Activated CD8-positive, alpha-beta T cell treated with anti-CD3 and anti-CD28 coated beads for 36 hours (primary cell): Measurements from ENCODE around the gene PGAM5. TPM values are rescaled to one million over a fixed set of nuclear protein-coding genes. Genes with fewer than 3 reads are reported as not detected.

Source experiments
- ATAC-seq: fragments of 200-7000 bp; cut with Tn5 transposase; one replicate; pipeline ENCODE4 v1.10.0; 2021; ENCODE audit warnings: mild to moderate bottlenecking, moderate library complexity
- CTCF ChIA-PET: fragments of 350-600 bp; sonication (Branson Sonifier 250); formaldehyde crosslinking; loops from one replicate; lab custom pipeline; 2021; ENCODE audit warnings: antibody characterized with exemption; lab: Charles Lee
- POLR2A ChIA-PET: fragments of 350-600 bp; sonication (Branson Sonifier 250); formaldehyde crosslinking; loops from one replicate; lab custom pipeline; 2021; ENCODE audit warnings: antibody characterized with exemption; lab: Charles Lee
- DNase-seq: peaks from one replicate; pipeline ENCODE4 v3.0.0-alpha.2; 2020
- H3K27ac Mint-ChIP-seq: one replicate; pipeline ENCODE4 v1.8.0; 2021; ENCODE audit warnings: mild to moderate bottlenecking, mixed read lengths
- H3K27me3 Mint-ChIP-seq: one replicate; pipeline ENCODE4 v1.8.0; 2021; ENCODE audit warnings: mixed read lengths
- H3K36me3 Mint-ChIP-seq: one replicate; pipeline ENCODE4 v1.8.0; 2021; ENCODE audit warnings: low read depth, mixed read lengths
- H3K4me1 Mint-ChIP-seq: one replicate; pipeline ENCODE4 v1.8.0; 2021; ENCODE audit warnings: low read depth, mixed read lengths
- H3K4me3 Mint-ChIP-seq: one replicate; pipeline ENCODE4 v1.8.0; 2021; ENCODE audit warnings: mild to moderate bottlenecking, moderate library complexity, mixed read lengths
- H3K9me3 Mint-ChIP-seq: one replicate; pipeline ENCODE4 v1.8.0; 2021; ENCODE audit warnings: mixed read lengths
- CTCF ChIP-seq: fragments of 200-600 bp; IDR thresholded peaks from one replicate; pipeline ENCODE4 v1.8.0; 2022; ENCODE audit warnings: antibody characterized with exemption, mild to moderate bottlenecking
- intact Hi-C: fragments of 100-400 bp; cut with micrococcal nuclease; formaldehyde crosslinking; loops from one replicate; pipeline ENCODE4 v1.10.0; 2022
- total RNA-seq, 2 experiments: library from RNA; stranded (reverse); gene quantifications; one replicate each; pipeline ENCODE4 v1.2.3, GENCODE V29; 2021

PGAM5 gene
- total RNA-seq, 2 experiments from 2014 or later: 69.6 to 73.2 TPM

GRCh38 chr12:132711080-132711843 is 620 bp downstream of the PGAM5 start:
- Mint-ChIP-seq H3K4me1 (peaks cover 20% of the 10 kb centered on the region), H3K9me3 (peaks cover 10% of the 10 kb centered on the region), H3K27ac (peak overlapping the region; percentile 75), H3K4me3 (peak overlapping the region; percentile 82), H3K36me3 (peaks cover 29% of the 10 kb centered on the region), H3K27me3 (no peaks in the 10 kb centered on the region)
- ChIA-PET POLR2A (interaction anchor here (0.7 to 3.0 kb wide), 7 partner anchors 8 to 123 kb away, joined by 3 to 13 read pairs (median 4); partner anchors contain the start of genes ANKLE2, GOLGA3 and POLE), CTCF (interaction anchor here (0.6 kb wide), 1 partner anchor 193 kb away, joined by 4 read pairs; no protein-coding TSS in a partner anchor)
- peak; percentile 17 for ATAC-seq
- DNase-seq: peak; percentile 35
- intact Hi-C loops: loop anchor here (2.0 kb wide), 1 partner anchor 24 kb away; the partner anchor contains the start of genes POLE and PXMP2
- no peak for TF ChIP-seq CTCF

DNA sequence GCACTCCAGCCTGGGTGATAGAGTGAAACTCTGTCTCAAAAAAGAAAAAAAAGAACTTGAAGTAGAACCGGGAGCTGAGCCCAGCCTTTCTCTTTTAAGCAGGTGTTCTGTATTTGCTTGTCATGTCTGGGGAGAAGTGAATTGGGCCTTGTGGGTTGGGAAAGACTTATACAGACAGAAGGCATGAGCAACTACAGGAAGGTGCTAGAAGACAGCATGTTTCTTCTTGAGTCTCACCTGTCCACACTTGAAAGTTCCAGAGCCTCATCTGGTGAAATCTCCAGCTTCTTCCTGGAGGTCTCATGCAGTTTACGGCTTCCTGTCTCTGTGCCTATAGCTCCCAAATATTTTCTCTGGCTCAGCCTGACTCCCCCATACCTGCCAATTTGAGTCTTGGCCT is 2.5 kb downstream of the PGAM5 start:
- intact Hi-C loops: no loop called here
- no peak for TF ChIP-seq CTCF
- ChIA-PET CTCF (no interaction called here), POLR2A (interaction anchor here (0.9 to 1.0 kb wide), 2 partner anchors 9 to 28 kb away, joined by 3 read pairs; no protein-coding TSS in a partner anchor)
- Mint-ChIP-seq H3K36me3 (peaks cover 30% of the 10 kb centered on the region), H3K9me3 (peaks cover 4% of the 10 kb centered on the region), H3K4me3 (no peak overlapping the region), H3K4me1 (peaks cover 20% of the 10 kb centered on the region), H3K27me3 (no peaks in the 10 kb centered on the region), H3K27ac (peak overlapping the region; percentile 61)
- ATAC-seq (no peak), DNase-seq (no peak)

GRCh38 chr12:132715874-132716273 is 5.2 kb downstream of the PGAM5 start:
- ChIA-PET POLR2A (interaction anchor here (0.6 kb wide), 1 partner anchor 35 kb away, joined by 3 read pairs; no protein-coding TSS in a partner anchor), CTCF (no interaction called here)
- ATAC-seq (no peak), DNase-seq (no peak)
- no peak for TF ChIP-seq CTCF
- intact Hi-C loops: no loop called here
- H3K27ac Mint-ChIP-seq: no peak overlapping the region
- no peaks in the 10 kb centered on the region for H3K9me3 Mint-ChIP-seq
- peaks cover 39% of the 10 kb centered on the region for H3K36me3 Mint-ChIP-seq
- H3K4me1 Mint-ChIP-seq: peaks cover 16% of the 10 kb centered on the region
- no peaks in the 10 kb centered on the region for H3K27me3 Mint-ChIP-seq
- no peak overlapping the region for H3K4me3 Mint-ChIP-seq

- DNase-seq: no peak
- Mint-ChIP-seq H3K27ac (no peak overlapping the region), H3K36me3 (peaks cover 42% of the 10 kb centered on the region), H3K4me3 (no peak overlapping the region), H3K9me3 (no peaks in the 10 kb centered on the region), H3K4me1 (peaks cover 16% of the 10 kb centered on the region), H3K27me3 (no peaks in the 10 kb centered on the region)
- TF ChIP-seq CTCF: no peak
- no peak for ATAC-seq
- POLR2A ChIA-PET: no interaction called here
- intact Hi-C loops: no loop called here
- CTCF ChIA-PET: no interaction called here
These were observed 5.7 kb downstream of the PGAM5 start for GRCh38 chr12:132716356-132716755.

- no peak overlapping the region for H3K4me3 Mint-ChIP-seq
- no peaks in the 10 kb centered on the region for H3K9me3 Mint-ChIP-seq
- H3K4me1 Mint-ChIP-seq: peaks cover 16% of the 10 kb centered on the region
- intact Hi-C loops: no loop called here
- peaks cover 43% of the 10 kb centered on the region for H3K36me3 Mint-ChIP-seq
- DNase-seq: no peak
- no peak for ATAC-seq
- TF ChIP-seq CTCF: no peak
- POLR2A ChIA-PET: interaction anchor here (1.1 kb wide), 1 partner anchor 18 kb away, joined by 4 read pairs; no protein-coding TSS in a partner anchor
- H3K27ac Mint-ChIP-seq: no peak overlapping the region
- no peaks in the 10 kb centered on the region for H3K27me3 Mint-ChIP-seq
- CTCF ChIA-PET: interaction anchor here (0.6 kb wide), 1 partner anchor 15 kb away, joined by 3 read pairs; no protein-coding TSS in a partner anchor
These were observed 6.4 kb downstream of the PGAM5 start for GRCh38 chr12:132717011-132717410.
